GM18519 (cell line): ENCODE measurements around the gene CCSER1.
A peak's percentile ranks its signal among the peaks of the same experiment; 100 is the strongest.
"Not testable (repeated sequence)": the region's sequence is repeated elsewhere in the genome, so short reads cannot be mapped to it uniquely, and the experiment has no call there.

Source experiments
- ATAC-seq: cut with Tn5 transposase; IDR thresholded peaks from one replicate; pipeline ENCODE4 v1.9.1; 2021; ENCODE audit warnings: mild to moderate bottlenecking, moderate library complexity; ENCODE audit not compliant: unreplicated experiment, low FRiP score

Gene CCSER1

GRCh38 chr4:90281541-90282355 lies 154.6 kb downstream of the CCSER1 start:
- no peak for ATAC-seq

DNA sequence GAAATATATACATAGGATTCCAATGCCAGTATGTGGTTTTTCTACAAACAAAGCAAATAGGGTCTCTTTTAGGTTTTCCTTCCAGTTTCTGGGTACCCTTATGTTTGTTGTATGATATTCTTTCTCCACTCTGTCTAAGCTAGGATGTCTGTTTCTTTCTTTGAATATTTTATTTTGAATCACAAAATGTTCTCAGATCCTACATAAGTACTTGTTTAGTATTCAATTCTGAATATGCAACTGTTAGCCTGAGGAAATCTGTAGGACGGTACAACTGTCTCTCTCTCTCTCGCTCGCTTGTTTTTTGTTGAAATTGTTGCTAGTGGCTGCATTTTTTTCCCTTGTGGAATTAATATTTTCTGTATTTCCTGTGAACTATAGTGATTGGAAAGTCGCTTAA lies 163.2 kb downstream of the CCSER1 start:
- no peak for ATAC-seq

DNA sequence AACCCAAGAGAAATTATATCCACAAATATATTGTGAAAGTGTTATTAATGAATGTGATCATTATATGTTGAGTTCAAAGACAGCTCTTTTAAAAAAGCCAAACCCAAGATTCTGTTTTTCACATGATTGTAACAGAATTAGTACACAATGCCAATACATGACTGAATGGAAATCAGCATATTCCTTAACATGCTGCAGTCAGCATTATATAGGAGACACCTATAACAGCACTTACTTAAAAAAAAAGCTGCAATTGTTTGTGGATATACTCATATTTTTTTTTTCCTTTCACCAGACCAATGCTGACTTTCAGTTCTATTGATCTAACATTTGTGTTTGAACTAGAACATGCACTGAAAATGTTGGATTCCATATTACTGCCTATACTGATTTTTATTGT lies 165.2 kb downstream of the CCSER1 start:
- ATAC-seq, result no peak

DNA sequence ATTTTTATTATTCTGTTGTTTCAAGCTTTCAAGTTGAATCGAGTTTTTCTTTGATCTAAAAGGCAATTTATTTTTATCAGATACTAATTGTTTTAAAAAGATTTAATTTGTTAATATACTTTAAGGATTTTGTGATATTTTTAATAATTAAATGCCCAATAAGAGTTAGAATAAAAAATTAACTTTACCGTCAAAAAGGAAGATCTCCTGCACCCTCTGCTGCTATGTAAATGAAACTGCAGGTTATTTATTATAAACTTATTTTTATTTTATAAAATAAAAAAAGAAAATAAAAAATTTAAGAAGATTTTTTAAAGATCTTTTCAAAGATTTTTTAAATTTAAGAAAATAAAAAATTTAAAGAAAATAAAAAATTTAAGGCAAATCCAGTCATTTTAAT lies 166.1 kb downstream of the CCSER1 start:
- ATAC-seq, result no peak

DNA sequence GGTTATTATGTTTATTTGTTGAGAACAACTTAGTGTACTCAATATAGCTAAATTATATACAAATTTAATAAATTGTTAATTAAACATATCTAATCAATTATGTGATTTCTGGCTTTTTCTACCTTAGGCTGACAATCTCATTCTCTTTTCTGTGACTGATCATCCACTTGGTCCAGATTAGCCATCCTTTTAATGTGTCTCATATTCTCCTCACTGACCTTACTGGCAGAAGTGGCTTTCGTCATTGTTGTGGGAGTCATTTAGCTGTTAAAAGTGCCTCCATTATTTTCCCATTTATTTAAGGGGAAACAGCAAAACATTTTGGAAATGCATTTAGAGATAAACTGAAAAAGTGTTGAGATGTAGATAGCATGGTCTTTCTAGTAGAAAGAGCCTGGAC lies 172.2 kb downstream of the CCSER1 start:
- ATAC-seq, result no peak

DNA sequence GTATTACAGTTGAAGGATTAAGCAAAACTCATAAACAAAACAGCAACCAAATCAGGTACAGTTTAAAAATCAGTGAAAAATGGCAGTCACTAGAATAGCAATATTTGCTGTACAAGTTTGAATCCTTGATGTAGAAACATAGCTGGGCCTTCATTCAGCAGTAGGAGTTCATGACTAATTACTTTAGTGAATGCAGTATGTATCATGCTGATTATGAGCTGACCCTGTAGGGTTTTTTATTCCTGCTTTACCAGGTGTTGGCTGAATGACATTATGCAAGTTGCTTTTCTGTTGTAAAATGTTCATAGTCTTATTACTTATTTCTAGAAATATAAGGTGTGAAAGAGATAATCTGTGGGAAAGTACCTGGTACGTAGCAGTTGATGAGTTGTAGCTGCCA lies 179.6 kb downstream of the CCSER1 start:
- no peak for ATAC-seq

- not testable (repeated sequence) for ATAC-seq
These were observed 189.9 kb downstream of the CCSER1 start for GRCh38 chr4:90317140-90317539.

GRCh38 chr4:90317785-90318184 lies 190.6 kb downstream of the CCSER1 start:
- no peak for ATAC-seq

DNA sequence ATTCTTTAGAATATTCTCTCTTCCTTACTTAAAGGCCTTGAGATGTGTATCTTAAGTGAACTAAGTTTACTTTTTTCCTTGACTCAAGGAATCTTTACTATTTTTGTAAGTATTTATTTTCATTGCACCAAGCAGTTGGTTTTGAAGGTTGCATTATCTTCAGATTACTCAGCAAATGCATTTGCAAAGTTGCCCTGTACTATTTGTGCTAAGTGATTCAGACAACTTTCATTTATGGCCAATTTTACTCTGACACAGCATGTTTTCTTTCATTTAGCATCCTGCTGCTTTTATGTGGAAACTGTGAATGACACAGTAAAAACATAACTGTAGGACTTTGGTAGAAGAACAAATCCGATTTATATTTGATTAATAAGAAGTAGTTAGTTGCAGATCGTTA lies 191.0 kb downstream of the CCSER1 start:
- no peak for ATAC-seq

GRCh38 chr4:90328558-90328957 lies 201.4 kb downstream of the CCSER1 start:
- ATAC-seq, result no peak

- ATAC-seq, result no peak
These were observed 203.4 kb downstream of the CCSER1 start for GRCh38 chr4:90330546-90330945.

DNA sequence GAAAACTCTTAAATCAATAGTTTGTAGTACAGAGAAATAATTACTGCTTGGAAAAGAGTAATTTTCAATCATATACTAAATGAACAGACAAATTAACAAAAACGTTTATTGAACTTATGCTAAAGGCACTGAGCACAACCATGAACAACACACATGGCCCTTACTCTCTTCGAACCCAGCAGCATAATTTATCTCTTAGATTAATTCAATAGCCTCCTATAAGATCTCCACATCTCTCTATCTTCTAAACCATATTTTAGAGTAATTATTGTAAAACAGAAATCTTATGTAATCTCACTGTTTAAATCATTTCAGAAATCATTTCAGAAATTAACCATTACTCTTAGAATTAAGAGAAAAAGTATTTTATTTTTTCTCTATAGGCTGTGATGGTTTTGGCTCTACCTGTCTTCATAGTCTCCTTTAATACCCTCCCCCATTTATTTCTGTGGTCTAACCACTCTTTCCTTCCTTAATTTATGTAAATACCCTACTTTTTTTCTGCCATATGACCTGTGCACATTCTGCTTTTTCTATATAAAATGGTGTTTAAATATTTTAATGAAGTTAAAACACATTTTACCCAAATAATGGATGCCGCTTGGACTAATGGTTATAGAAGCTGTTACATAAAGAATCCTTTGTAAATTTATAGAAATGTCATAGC lies 218.5 kb downstream of the CCSER1 start:
- ATAC-seq, result no peak

DNA sequence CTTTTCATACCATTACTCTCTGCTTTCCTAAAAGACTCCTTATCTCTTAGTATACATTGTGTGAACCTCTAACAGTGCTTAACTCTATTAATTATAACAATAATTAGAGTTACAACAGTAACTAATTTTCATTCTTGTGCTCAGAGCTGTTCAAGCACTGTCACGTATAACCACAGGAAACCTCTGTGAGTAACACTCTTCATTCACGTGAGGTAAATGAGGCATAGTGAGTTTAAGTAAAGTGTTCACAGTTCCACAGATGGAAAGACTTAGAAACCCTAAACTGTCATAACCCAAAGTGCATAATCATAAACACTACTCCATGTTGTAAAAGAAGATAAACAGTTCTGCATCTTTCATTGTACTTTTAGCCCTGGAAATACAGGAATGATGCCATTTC lies 222.4 kb downstream of the CCSER1 start:
- no peak for ATAC-seq

GRCh38 chr4:90357117-90357710 lies 230.0 kb downstream of the CCSER1 start:
- peak; percentile 59 for ATAC-seq

- ATAC-seq, result no peak
These were observed 247.9 kb downstream of the CCSER1 start for GRCh38 chr4:90375081-90375480.

DNA sequence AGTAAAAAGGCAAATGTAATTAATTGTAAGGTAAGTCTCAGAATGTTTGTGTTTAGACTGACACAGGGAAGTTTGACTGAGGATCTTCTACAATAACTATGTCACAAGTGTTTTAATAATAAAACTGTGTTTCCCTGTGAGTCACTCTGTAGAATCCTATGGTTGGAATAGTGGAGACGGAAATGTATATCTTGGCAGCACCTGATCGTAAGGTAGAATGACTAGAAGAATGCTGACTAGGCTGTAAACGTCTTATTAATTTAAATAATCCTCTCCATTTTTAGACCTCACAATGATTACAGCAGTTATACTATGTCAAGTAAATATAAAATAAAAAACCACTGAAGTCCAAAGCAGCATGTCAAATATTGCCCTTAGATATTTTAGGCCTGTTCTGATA lies 266.0 kb downstream of the CCSER1 start:
- no peak for ATAC-seq

DNA sequence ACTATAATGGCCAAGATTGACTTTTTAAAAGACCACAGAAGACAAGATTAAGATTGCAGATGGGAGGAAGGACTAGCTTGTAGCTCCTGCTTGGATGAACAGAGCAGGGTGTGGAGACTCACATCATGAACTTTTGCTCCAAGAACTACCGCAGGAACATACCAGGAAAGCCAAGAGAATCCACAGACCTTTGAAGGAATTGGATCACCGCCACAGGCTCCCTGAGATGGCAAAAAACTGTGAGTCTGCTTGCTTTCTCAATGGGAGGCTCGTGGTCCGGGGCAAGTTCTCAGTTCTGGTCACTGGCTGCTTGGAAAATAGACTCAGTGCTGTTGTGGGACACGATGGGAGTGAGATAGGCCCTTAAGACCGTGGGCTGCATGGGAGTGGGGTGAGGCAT lies 276.6 kb downstream of the CCSER1 start:
- no peak for ATAC-seq

GRCh38 chr4:90407897-90408296 lies 280.7 kb downstream of the CCSER1 start:
- not testable (repeated sequence) for ATAC-seq

- not testable (repeated sequence) for ATAC-seq
These were observed 285.6 kb downstream of the CCSER1 start for GRCh38 chr4:90412786-90413185.

DNA sequence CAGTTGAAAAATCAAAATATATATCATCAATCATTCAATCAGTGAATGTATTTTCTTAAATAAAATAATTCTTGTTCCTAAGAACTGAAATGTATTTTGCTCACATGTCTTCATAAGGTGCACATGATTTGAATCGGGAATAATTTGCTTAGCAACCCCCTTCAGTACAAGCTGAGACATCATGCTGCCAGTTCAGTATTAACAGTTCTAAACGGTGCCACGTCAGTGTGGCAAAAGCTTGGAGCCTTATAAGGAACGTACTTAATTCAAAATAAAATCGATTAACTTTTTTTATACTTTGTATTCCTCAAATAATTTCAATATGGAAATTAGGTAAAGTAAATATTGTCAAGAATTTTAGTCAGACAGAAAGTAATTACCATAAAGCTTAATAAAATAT lies 287.9 kb downstream of the CCSER1 start:
- ATAC-seq, result no peak

DNA sequence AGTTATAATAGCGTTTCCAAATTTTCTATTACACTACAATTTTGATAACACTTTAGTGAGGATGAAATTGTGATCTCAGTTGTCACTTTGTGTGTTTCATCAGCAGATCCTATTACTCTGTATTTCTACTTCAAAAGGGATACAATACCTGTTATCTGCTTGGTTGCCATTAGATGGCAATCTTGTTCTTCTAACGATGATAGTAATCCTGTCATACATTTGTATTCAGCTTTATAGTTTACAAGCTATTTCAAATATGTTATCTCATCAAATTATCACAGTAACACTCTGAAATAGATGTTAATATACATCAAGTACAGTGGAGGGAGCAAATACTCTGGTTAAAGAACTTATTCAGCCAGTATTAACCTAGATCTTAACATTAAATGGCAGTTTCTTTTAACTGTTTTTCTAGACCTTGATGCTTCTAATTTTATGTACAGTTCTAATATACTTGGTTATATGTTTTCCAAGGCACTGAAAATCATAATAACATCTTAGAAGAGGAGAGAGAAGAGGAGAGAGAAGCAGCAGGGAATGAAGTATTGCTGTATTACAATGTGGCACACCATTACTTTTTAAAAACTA lies 292.0 kb downstream of the CCSER1 start:
- ATAC-seq, result peak; percentile 93
